Left renal cortex interstitium (tissue), 4 donors: Measurements from ENCODE around the gene DKK3. TPM values are rescaled to one million over a fixed set of nuclear protein-coding genes. Genes with fewer than 3 reads are reported as not detected.

Experiments used
- DNase-seq, 4 donors: peaks; one replicate each; pipeline ENCODE4 v3.0.0-alpha.2; 2013; ENCODE audit warnings: low read depth in 4 of 4, low spot score in 2 of 4, missing footprints in 1 of 4
- polyA plus RNA-seq, 4 donors: library from polyadenylated mRNA; unstranded; fragments of 120-200 nt; gene quantifications; one replicate each; pipeline ENCODE4 v1.2.1, GENCODE V29; 2013; ENCODE audit not compliant: insufficient read length in 4 of 4

Gene DKK3
- polyA plus RNA-seq, 4 donors, result 51.5 to 86.5 (median 69.7) TPM

GRCh38 chr11:12006552-12007229 is 1.7 kb downstream of the DKK3 start:
- no peak for DNase-seq

GRCh38 chr11:12005476-12005875 is 3.0 kb downstream of the DKK3 start:
- no peak for DNase-seq

GRCh38 chr11:12005061-12005460 is 3.4 kb downstream of the DKK3 start:
- no peak for DNase-seq

- DNase-seq, result no peak
Measured at GRCh38 chr11:12003815-12004214, 4.6 kb downstream of the DKK3 start.

- no peak for DNase-seq
Measured at GRCh38 chr11:12003336-12003735, 5.1 kb downstream of the DKK3 start.

- DNase-seq, result no peak
Measured at GRCh38 chr11:12001186-12001585, 7.2 kb downstream of the DKK3 start.

- no peak for DNase-seq
Measured at GRCh38 chr11:11998091-11998781, 10.2 kb downstream of the DKK3 start.

- DNase-seq, result no peak
Measured at GRCh38 chr11:11997049-11997322, 11.4 kb downstream of the DKK3 start.

GRCh38 chr11:11996321-11997048 is 11.9 kb downstream of the DKK3 start:
- DNase-seq, result no peak

- DNase-seq, result no peak
Measured at GRCh38 chr11:11995601-11996000, 12.8 kb downstream of the DKK3 start.

GRCh38 chr11:11993839-11994238 is 14.6 kb downstream of the DKK3 start:
- no peak for DNase-seq

- no peak for DNase-seq
Measured at GRCh38 chr11:11992257-11993212, 15.9 kb downstream of the DKK3 start.

GRCh38 chr11:11989774-11990744 is 18.4 kb downstream of the DKK3 start:
- DNase-seq, result no peak

GRCh38 chr11:11988681-11989261 is 19.7 kb downstream of the DKK3 start:
- DNase-seq, result no peak

- DNase-seq, result no peak
Measured at GRCh38 chr11:11988099-11988651, 20.3 kb downstream of the DKK3 start.

- DNase-seq, result no peak
Measured at GRCh38 chr11:11987503-11988022, 20.9 kb downstream of the DKK3 start.

GRCh38 chr11:11985954-11986949 is 22.2 kb downstream of the DKK3 start:
- no peak for DNase-seq
